ENCODE data around the gene SBF2.

DNA sequence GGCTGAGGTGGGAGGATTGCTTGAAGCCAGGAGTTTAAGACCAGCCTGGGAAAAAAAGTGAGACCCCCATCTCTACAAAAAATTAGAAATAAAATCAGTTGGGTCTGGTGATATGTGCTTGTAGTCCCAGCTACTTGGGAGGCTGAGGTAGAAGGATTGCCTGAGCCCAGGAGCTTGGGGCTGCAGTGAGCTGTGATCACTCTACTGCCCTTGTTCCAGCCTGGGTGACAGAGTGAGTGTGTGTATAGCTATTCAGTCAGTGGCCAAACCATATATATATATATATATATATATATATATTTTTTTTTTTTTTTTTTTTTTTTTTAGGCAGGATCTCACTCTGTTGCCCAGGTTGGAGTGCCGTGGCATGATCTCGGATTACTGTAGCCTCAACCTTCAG is 35.3 kb upstream of the SBF2 start:
- TF ChIP-seq, protein P1, sequence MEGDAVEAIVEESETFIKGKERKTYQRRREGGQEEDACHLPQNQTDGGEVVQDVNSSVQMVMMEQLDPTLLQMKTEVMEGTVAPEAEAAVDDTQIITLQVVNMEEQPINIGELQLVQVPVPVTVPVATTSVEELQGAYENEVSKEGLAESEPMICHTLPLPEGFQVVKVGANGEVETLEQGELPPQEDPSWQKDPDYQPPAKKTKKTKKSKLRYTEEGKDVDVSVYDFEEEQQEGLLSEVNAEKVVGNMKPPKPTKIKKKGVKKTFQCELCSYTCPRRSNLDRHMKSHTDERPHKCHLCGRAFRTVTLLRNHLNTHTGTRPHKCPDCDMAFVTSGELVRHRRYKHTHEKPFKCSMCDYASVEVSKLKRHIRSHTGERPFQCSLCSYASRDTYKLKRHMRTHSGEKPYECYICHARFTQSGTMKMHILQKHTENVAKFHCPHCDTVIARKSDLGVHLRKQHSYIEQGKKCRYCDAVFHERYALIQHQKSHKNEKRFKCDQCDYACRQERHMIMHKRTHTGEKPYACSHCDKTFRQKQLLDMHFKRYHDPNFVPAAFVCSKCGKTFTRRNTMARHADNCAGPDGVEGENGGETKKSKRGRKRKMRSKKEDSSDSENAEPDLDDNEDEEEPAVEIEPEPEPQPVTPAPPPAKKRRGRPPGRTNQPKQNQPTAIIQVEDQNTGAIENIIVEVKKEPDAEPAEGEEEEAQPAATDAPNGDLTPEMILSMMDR (IDR thresholded peaks at IDR 0.05 in 4 of 5, conservative IDR thresholded peaks at IDR 0.05 in 1 of 5): no peak
- no peak for TF ChIP-seq POLR2A (IDR thresholded peaks at IDR 0.05)

Data from gastrocnemius medialis (tissue), 4 donors.